H1 (cell line): ENCODE measurements around the gene CLEC4F. TPM values are rescaled to one million over a fixed set of nuclear protein-coding genes. Genes with fewer than 3 reads are reported as not detected.

Experiments used
- CTCF ChIA-PET: fragments of 300-600 bp; sonication (Branson Sonifier 250); formaldehyde crosslinking; loops from one replicate; lab custom pipeline; 2021; ENCODE audit not compliant: partially characterized antibody; lab: Charles Lee
- POLR2A ChIA-PET: fragments of 300-600 bp; sonication (Branson Sonifier 250); formaldehyde crosslinking; loops from one replicate; lab custom pipeline; 2021; ENCODE audit warnings: inconsistent platforms; ENCODE audit not compliant: partially characterized antibody; lab: Charles Lee
- DNase-seq, 2 experiments: peaks; one replicate each; pipeline versions ENCODE4 v3.0.0 to v3.0.0-alpha.2; 2010 to 2022; ENCODE audit warnings: low spot score in 2 of 2, low read depth in 1 of 2, mixed read lengths in 1 of 2
- FAIRE-seq: peaks from 2 replicates; lab custom pipeline; 2011; peaks lifted over from hg19 to GRCh38; lab: Jason Lieb, UNC
- H2AFZ ChIP-seq: 2 replicates; pipeline ENCODE4 v1.8.1; 2012; ENCODE audit warnings: low read length, inconsistent platforms
- H2AK5ac ChIP-seq: 2 replicates; pipeline ENCODE4 v1.6.1; 2013; ENCODE audit warnings: low read depth, low read length
- H2BK120ac ChIP-seq: replicated peaks from 2 replicates; pipeline ENCODE3; 2013; ENCODE audit warnings: low read depth, low read length, inconsistent platforms
- H2BK12ac ChIP-seq: 2 replicates; pipeline ENCODE4 v1.6.1; 2013; ENCODE audit warnings: low read depth, low read length
- H2BK15ac ChIP-seq: 2 replicates; pipeline ENCODE4 v1.6.1; 2013; ENCODE audit warnings: low read length
- H2BK20ac ChIP-seq: 2 replicates; pipeline ENCODE4 v1.6.1; 2013; ENCODE audit warnings: low read length
- H2BK5ac ChIP-seq: 2 replicates; pipeline ENCODE4 v1.6.1; 2013; ENCODE audit warnings: low read depth, low read length
- H3K14ac ChIP-seq: 2 replicates; pipeline ENCODE4 v1.6.1; 2013; ENCODE audit warnings: inconsistent platforms; ENCODE audit not compliant: insufficient read length
- H3K18ac ChIP-seq: 2 replicates; pipeline ENCODE4 v1.6.1; 2013; ENCODE audit warnings: low read length; ENCODE audit errors: extremely low read depth
- H3K23ac ChIP-seq: 2 replicates; pipeline ENCODE4 v1.6.1; 2013; ENCODE audit warnings: inconsistent platforms; ENCODE audit not compliant: insufficient read length
- H3K23me2 ChIP-seq: 2 replicates; pipeline ENCODE4 v1.6.1; 2013; ENCODE audit warnings: low read depth, low read length
- H3K27ac ChIP-seq: 2 replicates; pipeline ENCODE4 v1.6.1; 2011; ENCODE audit warnings: low read depth, low read length, inconsistent platforms
- H3K27me3 ChIP-seq, 4 experiments: replicated peaks in 1 of 4; 1 replicate in 1 of 4; 2 replicates in 3 of 4; pipeline versions ENCODE4 v1.6.1 to v1.8.1; 2011 to 2013; ENCODE audit warnings: low read length in 3 of 4, mild to moderate bottlenecking in 3 of 4, inconsistent platforms in 2 of 4, mixed read lengths in 2 of 4, moderate library complexity in 1 of 4; ENCODE audit not compliant: control insufficient read depth in 3 of 4, insufficient read depth in 3 of 4; ENCODE audit errors: extremely low read depth in 1 of 4
- H3K36me3 ChIP-seq, 4 experiments: 2 replicates each; pipeline versions ENCODE4 v1.6.1 to v1.8.1; 2011 to 2013; ENCODE audit warnings: mild to moderate bottlenecking in 4 of 4, low read length in 3 of 4, moderate library complexity in 2 of 4, control low read depth in 1 of 4, inconsistent platforms in 1 of 4; ENCODE audit not compliant: insufficient read depth in 4 of 4, control insufficient read depth in 2 of 4
- H3K4ac ChIP-seq: replicated peaks from 2 replicates; pipeline ENCODE3; 2013; ENCODE audit warnings: low read length, low read depth, mixed read lengths, inconsistent platforms; ENCODE audit not compliant: insufficient read length
- H3K4me1 ChIP-seq, 4 experiments: replicated peaks in 1 of 4; 1 replicate in 1 of 4; 2 replicates in 3 of 4; pipeline versions ENCODE4 v1.6.1 to v1.8.1; 2011 to 2013; ENCODE audit warnings: low read length in 3 of 4, inconsistent platforms in 2 of 4, mixed read lengths in 1 of 4; ENCODE audit not compliant: insufficient read depth in 4 of 4, control insufficient read depth in 3 of 4
- H3K4me2 ChIP-seq, 2 experiments: 2 replicates each; pipeline versions ENCODE4 v1.6.1 to v1.8.1; 2011 to 2013; ENCODE audit warnings: low read depth in 2 of 2, low read length in 2 of 2, control low read depth in 1 of 2, inconsistent platforms in 1 of 2, mild to moderate bottlenecking in 1 of 2; ENCODE audit not compliant: insufficient read depth in 1 of 2
- H3K4me3 ChIP-seq, 4 experiments: fragments of 200-600, 300-600 bp in 1 of 4; sonication (generic), shearing (Covaris generic), sonication (Bioruptor Twin) in 1 of 4; 2 replicates each; pipeline versions ENCODE4 v1.5.1 to v1.8.1; 2011 to 2016; ENCODE audit warnings: low read length in 4 of 4, low read depth in 3 of 4, control low read depth in 2 of 4, inconsistent platforms in 2 of 4, mild to moderate bottlenecking in 2 of 4, mixed read lengths in 1 of 4, moderate library complexity in 1 of 4; ENCODE audit not compliant: insufficient read depth in 2 of 4; ENCODE audit errors: extremely low read depth in 1 of 4
- H3K56ac ChIP-seq: replicated peaks from 2 replicates; pipeline ENCODE3; 2013; ENCODE audit warnings: low read depth, mild to moderate bottlenecking, mixed read lengths, low read length, inconsistent platforms; ENCODE audit not compliant: insufficient read length
- H3K79me1 ChIP-seq: 2 replicates; pipeline ENCODE4 v1.6.1; 2013; ENCODE audit warnings: low read depth, low read length, control low read depth
- H3K79me2 ChIP-seq, 2 experiments: 2 replicates each; pipeline versions ENCODE4 v1.6.1 to v1.8.1; 2012 to 2013; ENCODE audit warnings: low read length in 2 of 2, mild to moderate bottlenecking in 2 of 2, inconsistent platforms in 1 of 2; ENCODE audit not compliant: insufficient read depth in 2 of 2, control insufficient read depth in 1 of 2
- H3K9ac ChIP-seq, 4 experiments: replicated peaks in 1 of 4; 1 replicate in 1 of 4; 2 replicates in 3 of 4; pipeline versions ENCODE4 v1.6.1 to v1.8.1; 2011 to 2013; ENCODE audit warnings: low read depth in 3 of 4, low read length in 3 of 4, control low read depth in 2 of 4, mild to moderate bottlenecking in 2 of 4, moderate library complexity in 2 of 4, inconsistent platforms in 1 of 4; ENCODE audit errors: extremely low read depth in 1 of 4
- H3K9me3 ChIP-seq, 2 experiments: 2 replicates each; pipeline versions ENCODE4 v1.6.1 to v1.8.1; 2012 to 2013; ENCODE audit warnings: mild to moderate bottlenecking in 2 of 2, moderate library complexity in 2 of 2, control low read depth in 1 of 2, inconsistent platforms in 1 of 2, low read depth in 1 of 2, low read length in 1 of 2, mixed read lengths in 1 of 2; ENCODE audit not compliant: insufficient read depth in 2 of 2
- H4K20me1 ChIP-seq, 2 experiments: replicated peaks in 1 of 2; 2 replicates each; pipeline versions ENCODE3 to v1.8.1; 2011 to 2013; ENCODE audit warnings: inconsistent platforms in 2 of 2, low read length in 2 of 2, mild to moderate bottlenecking in 1 of 2; ENCODE audit not compliant: insufficient read depth in 2 of 2, control insufficient read depth in 1 of 2
- H4K5ac ChIP-seq: 2 replicates; pipeline ENCODE4 v1.6.1; 2013; ENCODE audit warnings: low read length, low read depth, mixed read lengths, inconsistent platforms; ENCODE audit not compliant: insufficient read length
- H4K8ac ChIP-seq: 2 replicates; pipeline ENCODE4 v1.8.0; 2013; ENCODE audit warnings: mild to moderate bottlenecking, moderate library complexity, low read length, inconsistent platforms; ENCODE audit not compliant: insufficient read depth; ENCODE audit errors: extremely low read depth
- H4K91ac ChIP-seq: replicated peaks from 2 replicates; pipeline ENCODE3; 2013; ENCODE audit warnings: low read length, mixed read lengths, inconsistent platforms; ENCODE audit not compliant: insufficient read length
- ASH2L ChIP-seq: fragments of 200-600, 300-600 bp; sonication (generic); IDR thresholded peaks from one replicate; pipeline ENCODE4 v1.7.1; 2017; ENCODE audit warnings: low read length
- JUND ChIP-seq: IDR thresholded peaks from 2 replicates; pipeline ENCODE4 v1.6.1; 2011; ENCODE audit warnings: mild to moderate bottlenecking, improper control_type of control experiment, low read length
- KDM5A ChIP-seq: fragments of 200-600 bp; IDR thresholded peaks from 2 replicates; pipeline ENCODE4 v1.7.1; 2012; ENCODE audit warnings: mild to moderate bottlenecking, low read length, inconsistent platforms, mixed read lengths
- NRF1 ChIP-seq: IDR thresholded peaks from 2 replicates; pipeline ENCODE4 v1.6.1; 2011; ENCODE audit warnings: mild to moderate bottlenecking, low read depth, low read length, improper control_type of control experiment
- RBBP5 ChIP-seq: IDR thresholded peaks from 2 replicates; pipeline ENCODE4 v1.7.1; 2012; ENCODE audit warnings: low read depth, mild to moderate bottlenecking, inconsistent platforms, low read length, moderate library complexity, borderline replicate concordance
- SAP30 ChIP-seq: fragments of 300-600 bp; sonication (generic); IDR thresholded peaks from 2 replicates; pipeline ENCODE4 v1.7.1; 2012; ENCODE audit warnings: low read length, moderate library complexity, mild to moderate bottlenecking, inconsistent platforms; ENCODE audit not compliant: insufficient read depth, insufficient replicate concordance
- SP1 ChIP-seq: IDR thresholded peaks from 2 replicates; pipeline ENCODE4 v1.6.1; 2011; ENCODE audit warnings: low read depth, low read length
- WGBS, 2 experiments: shearing (Covaris generic) in 1 of 2; methylation state at CpG; one replicate each; pipeline versions ENCODE4 v1.1.6 to v1.1.7; 2013 to 2015; ENCODE audit warnings: low lambda C conversion rate in 2 of 2, mixed read lengths in 2 of 2, inconsistent platforms in 1 of 2, low coverage in 1 of 2, missing lambda C conversion rate in 1 of 2; ENCODE audit not compliant: insufficient replicate concordance in 2 of 2, insufficient coverage in 1 of 2, insufficient read length in 1 of 2; ENCODE audit errors: extremely low coverage in 1 of 2, missing lambda C conversion rate in 1 of 2; 5-methylcytosine and 5-hydroxymethylcytosine counted together
- polyA plus RNA-seq, 7 experiments: library from polyadenylated mRNA; depleted of rRNA in 3 of 7; stranded (reverse) in 5 of 7; unstranded in 2 of 7; fragments of >200 nt in 5 of 7; fragments of 200-250 nt in 2 of 7; gene quantifications; 1 replicate in 5 of 7; 2 replicates in 1 of 7; 4 replicates in 1 of 7; pipeline versions ENCODE4 v1.2.1 to v1.2.3, GENCODE V29; 2011 to 2013; ENCODE audit warnings: missing spikeins in 2 of 7, mixed read lengths in 2 of 7
- total RNA-seq: library from RNA; stranded (reverse); fragmentation: NEBNext Ultra II Directional; extraction: Animal tissue kit (Norgen Biotek cat#: 25700); gene quantifications from 2 replicates; pipeline ENCODE4 v1.2.1, GENCODE V29; 2021

Gene CLEC4F
- total and polyA plus RNA-seq, 2 of the 8 experiments (the other 6 are each of a cell fraction or from before 2014, with no cell fraction given) = not detected

DNA sequence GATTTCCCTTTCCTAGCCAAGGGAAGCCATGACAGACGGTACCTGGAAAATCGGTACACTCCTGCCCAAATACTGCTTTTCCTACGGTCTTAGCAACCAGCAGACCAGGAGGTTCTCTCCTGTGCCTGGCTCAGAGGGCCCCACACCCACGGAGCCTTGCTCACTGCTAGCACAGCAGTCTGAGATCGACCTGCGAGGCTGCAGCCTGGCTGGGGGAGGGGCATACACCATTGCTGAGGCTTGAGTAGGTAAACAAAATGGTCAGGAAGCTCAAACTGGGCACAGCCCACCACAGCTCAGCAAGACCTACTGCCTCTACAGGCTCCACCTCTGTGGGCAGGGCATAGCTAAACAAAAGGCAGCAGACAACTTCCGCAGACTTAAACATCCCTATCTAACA is 22.0 kb upstream of the CLEC4F start:
- Histone ChIP-seq H3K4me2 (no peak overlapping the region), H3K36me3 (no peaks in the 10 kb centered on the region), H4K8ac (no peak overlapping the region), H2AFZ (peak overlapping the region; percentile 42; the same call in 1 of the 2 replicates), H3K4ac (no peak overlapping the region), H3K23ac (no peak overlapping the region), H3K79me1 (no peaks in the 10 kb centered on the region), H3K27ac (no peak overlapping the region), H2BK5ac (no peak overlapping the region), H3K23me2 (no peaks in the 10 kb centered on the region), H3K27me3 (no peaks in the 10 kb centered on the region), H3K14ac (no peak overlapping the region), H2BK15ac (0 out of 2 replicates have a peak overlapping the region, but pooled peaks have one; percentile 29), H3K79me2 (no peaks in the 10 kb centered on the region), H3K4me1 (no peaks in the 10 kb centered on the region; a peak in 1 of 7 replicates), H3K18ac (no peak overlapping the region; the same call in 1 of the 2 replicates), H2BK20ac (no peak overlapping the region), H4K20me1 (no peaks in the 10 kb centered on the region), H2BK120ac (no peak overlapping the region), H2BK12ac (no peak overlapping the region), H4K5ac (no peak overlapping the region), H3K9ac (no peak overlapping the region), H4K91ac (no peak overlapping the region), H3K9me3 (no peaks in the 10 kb centered on the region; a peak in 2 of 4 replicates), H3K56ac (no peak overlapping the region), H3K4me3 (no peak overlapping the region), H2AK5ac (no peak overlapping the region)
- ChIA-PET CTCF (interaction anchor here (0.6 to 2.2 kb wide), 10 partner anchors 10 to 612 kb away, joined by 3 to 11 read pairs (median 3); no protein-coding TSS in a partner anchor), POLR2A (interaction anchor here (1.7 kb wide), 1 partner anchor 18 kb away, joined by 4 read pairs; no protein-coding TSS in a partner anchor)
- no peak for DNase-seq
- peak; percentile 52; the same call in 1 of the 2 replicates for TF ChIP-seq RBBP5
- TF ChIP-seq KDM5A = no peak
- no peak for TF ChIP-seq SP1
- TF ChIP-seq JUND = no peak
- no peak for TF ChIP-seq SAP30
- no peak for TF ChIP-seq NRF1
- no peak for TF ChIP-seq ASH2L
- no peak for FAIRE-seq
- 89% methylated on average over 7 of the region's 7 CpGs; no CpG with 5 or more reads in 1 of the 2 experiments for WGBS, 2 experiments
